Fibroblast of villous mesenchyme (primary cell): ENCODE data around the gene VANGL1. TPM values are rescaled to one million over a fixed set of nuclear protein-coding genes. Genes with fewer than 3 reads are reported as not detected.

ENCODE experiments used
- DNase-seq: peaks from one replicate; pipeline ENCODE4 v3.0.0-alpha.2; 2010; ENCODE audit warnings: low read depth
- H3K4me3 ChIP-seq: 2 replicates; pipeline ENCODE4 v1.5.1; 2011; ENCODE audit warnings: low read depth, mild to moderate bottlenecking, low read length
- total RNA-seq: library from RNA; depleted of rRNA; stranded (reverse); fragments of >200 nt; gene quantifications from 2 replicates; pipeline ENCODE4 v1.2.3, GENCODE V29; 2012
- TF ChIP-seq, protein P1 (sequence below): IDR thresholded peaks from 2 replicates; pipeline ENCODE4 v1.5.1; 2012; ENCODE audit warnings: low read depth, mild to moderate bottlenecking, low read length; ENCODE audit not compliant: insufficient read depth

Gene VANGL1
- total RNA-seq, 1 donor, result 10.8 TPM

DNA sequence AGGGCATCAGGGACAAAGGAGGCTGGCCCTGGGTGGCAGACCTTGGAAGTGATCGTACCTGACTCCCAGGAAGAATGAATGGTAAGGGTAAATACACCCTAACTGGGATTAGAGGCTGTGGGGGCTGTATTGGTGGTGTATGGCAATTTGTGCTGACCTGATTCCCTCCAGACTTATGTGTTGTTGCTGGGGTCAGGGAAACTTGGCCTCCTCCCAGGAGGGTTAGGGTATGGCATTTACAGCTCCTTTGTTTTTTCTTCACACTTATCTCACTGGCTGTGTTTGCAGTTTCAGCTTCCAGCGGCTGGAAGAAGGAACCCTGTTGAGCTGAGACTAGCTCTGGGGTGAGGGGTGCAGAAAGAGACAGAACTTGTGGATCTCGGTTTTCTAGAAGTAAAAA, 8.2 kb downstream of the VANGL1 start:
- TF ChIP-seq, protein P1, sequence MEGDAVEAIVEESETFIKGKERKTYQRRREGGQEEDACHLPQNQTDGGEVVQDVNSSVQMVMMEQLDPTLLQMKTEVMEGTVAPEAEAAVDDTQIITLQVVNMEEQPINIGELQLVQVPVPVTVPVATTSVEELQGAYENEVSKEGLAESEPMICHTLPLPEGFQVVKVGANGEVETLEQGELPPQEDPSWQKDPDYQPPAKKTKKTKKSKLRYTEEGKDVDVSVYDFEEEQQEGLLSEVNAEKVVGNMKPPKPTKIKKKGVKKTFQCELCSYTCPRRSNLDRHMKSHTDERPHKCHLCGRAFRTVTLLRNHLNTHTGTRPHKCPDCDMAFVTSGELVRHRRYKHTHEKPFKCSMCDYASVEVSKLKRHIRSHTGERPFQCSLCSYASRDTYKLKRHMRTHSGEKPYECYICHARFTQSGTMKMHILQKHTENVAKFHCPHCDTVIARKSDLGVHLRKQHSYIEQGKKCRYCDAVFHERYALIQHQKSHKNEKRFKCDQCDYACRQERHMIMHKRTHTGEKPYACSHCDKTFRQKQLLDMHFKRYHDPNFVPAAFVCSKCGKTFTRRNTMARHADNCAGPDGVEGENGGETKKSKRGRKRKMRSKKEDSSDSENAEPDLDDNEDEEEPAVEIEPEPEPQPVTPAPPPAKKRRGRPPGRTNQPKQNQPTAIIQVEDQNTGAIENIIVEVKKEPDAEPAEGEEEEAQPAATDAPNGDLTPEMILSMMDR, result no peak
- no peak overlapping the region for H3K4me3 ChIP-seq

DNA sequence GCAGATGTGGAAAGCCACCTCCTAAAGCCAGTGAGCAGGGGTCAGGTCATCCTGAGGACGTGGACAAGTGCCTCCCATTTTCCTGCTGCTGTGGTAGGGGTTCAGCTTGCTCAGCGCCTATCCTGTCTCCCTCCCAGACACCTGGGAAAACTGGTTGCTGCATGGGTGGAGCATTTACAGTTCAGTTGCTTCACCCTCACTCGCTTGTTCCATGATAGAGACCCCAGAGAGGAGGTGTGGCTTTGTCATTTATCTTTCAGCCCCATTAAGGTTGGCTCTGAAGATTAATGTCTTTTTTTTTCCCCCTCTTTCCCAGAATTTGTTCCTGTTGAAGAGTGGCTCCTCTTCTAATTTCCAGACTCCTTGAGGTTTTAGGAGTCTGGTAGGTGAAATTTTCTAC, 9.2 kb downstream of the VANGL1 start:
- no peak for DNase-seq
- TF ChIP-seq, protein P1, result no peak
- no peak overlapping the region for H3K4me3 ChIP-seq

More for the DNA sequence above, 8.2 kb downstream of the VANGL1 start:
- DNase-seq, result no peak

DNA sequence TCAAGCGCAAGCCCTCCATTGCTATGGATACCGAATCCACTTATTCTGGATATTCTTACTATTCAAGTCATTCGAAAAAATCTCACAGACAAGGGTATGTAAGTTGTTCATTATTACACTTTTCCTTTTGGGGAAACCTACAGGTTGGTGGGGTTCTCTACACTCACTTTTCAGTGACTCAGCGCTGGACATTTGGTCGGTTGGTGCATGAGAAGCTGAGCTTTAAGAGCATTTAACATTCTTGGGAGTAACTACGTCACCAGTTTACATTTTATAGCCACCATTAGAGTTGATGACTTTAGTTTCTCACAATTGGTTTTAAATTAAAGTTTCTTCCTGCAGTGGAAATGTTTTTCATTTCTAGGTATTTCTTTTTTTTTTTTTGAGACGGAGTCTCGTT, 9.6 kb downstream of the VANGL1 start:
- TF ChIP-seq, protein P1, result no peak
- DNase-seq, result no peak
- no peak overlapping the region for H3K4me3 ChIP-seq

DNA sequence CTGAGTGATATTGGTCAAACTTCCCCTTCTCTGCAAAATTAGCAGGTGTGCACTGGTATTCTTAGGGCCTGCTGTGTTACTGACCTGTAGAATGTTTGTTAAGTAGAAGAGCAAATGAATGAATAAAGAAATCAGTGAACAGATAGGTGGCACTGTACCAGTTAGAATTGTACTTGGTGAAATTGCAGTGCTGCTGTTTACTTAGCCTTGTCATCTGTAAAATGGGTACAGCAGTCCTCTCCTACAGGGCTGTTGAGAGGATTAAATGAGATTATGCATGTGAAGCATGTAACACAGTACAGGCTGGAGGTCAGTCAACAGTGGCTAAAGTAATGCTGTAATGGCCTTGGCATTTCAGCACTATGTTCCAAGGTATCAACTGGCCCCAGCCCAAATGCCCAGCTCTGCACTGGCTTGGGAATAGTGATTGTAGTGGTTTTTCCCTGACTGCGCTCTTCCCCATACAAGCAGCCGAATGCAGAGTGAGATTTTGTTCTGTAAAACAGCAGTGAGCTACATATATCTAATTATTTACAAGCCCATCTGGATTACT, 10.5 kb downstream of the VANGL1 start:
- H3K4me3 ChIP-seq, result no peak overlapping the region
- TF ChIP-seq, protein P1, result no peak
- DNase-seq, result no peak

DNA sequence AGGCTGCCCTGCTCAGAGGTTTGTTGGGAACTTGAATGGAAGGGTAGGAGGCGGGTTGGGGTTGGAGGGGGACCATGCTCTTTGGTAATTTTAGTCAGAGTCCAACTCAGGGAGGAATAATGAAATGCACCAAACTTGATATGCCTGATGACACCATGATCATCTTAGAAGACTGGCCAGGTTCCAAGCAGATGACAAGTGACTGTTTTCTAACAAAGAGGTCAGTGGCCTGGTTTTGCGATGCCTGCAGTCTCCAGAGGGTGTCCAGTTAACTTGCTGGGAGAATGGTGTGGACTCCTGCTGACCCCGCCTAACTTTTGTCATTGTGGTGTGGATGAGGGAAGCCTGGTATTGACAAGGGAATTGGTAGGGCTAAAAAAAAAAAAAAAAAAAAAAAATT, 12.4 kb downstream of the VANGL1 start:
- H3K4me3 ChIP-seq, result no peak overlapping the region
- TF ChIP-seq, protein P1, result no peak
- DNase-seq, result no peak

DNA sequence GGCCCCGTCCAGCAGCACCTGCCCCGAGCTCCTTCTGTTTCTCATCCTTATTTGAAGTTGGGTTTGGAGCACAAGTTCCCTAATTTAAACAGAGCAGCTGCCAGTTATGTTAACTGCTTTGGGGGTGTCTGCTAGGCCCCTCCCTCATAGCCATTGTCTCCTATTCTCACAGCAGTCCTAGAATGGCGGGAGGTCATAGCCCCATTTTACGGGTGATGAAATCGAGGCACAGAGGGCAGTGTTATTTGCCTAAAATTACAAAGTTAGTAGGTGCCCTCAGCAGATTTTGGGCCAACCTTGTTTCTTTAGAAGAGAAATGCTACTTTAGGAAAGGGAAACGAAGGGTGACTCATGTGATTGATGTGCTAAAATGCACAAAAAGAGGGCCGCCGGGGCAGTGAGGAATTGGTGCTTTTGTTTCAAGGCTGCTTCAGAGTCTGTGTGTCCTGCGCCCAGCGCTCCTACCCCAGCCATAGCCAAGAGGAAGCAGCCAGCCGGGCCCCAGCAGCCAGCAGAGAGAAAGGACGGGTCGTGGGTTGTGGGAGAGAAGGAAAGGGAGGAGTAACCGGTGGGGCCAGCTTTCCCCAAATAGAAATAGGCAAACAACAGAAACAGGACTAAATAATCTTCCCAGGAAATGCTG, 13.0 kb downstream of the VANGL1 start:
- TF ChIP-seq, protein P1, result no peak
- H3K4me3 ChIP-seq, result no peak overlapping the region
- DNase-seq, result no peak

DNA sequence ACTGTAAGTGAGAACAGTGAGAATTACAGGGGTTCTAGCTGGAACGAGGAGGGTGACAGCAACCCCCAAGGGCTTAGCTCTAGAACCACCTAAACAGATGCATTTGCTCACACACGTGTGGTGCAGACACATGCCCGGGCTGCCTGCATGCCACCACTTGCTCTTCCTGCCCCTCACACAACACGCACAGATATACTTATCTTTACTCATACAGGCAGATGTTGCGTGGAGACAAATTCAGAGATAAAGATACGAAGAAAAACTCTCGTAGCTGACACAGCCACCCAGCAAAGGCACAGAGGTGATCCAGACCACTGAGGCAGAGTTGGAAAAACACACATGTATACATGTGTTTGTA, 13.5 kb downstream of the VANGL1 start:
- H3K4me3 ChIP-seq, result no peak overlapping the region
- no peak for DNase-seq
- TF ChIP-seq, protein P1, result no peak
